HG02938 (cell line): Measurements from ENCODE around the gene UBE2J2.

ENCODE experiments used
- ATAC-seq: cut with Tn5 transposase; IDR thresholded peaks from one replicate; pipeline ENCODE4 v1.9.1; 2021; ENCODE audit warnings: mild to moderate bottlenecking, moderate library complexity; ENCODE audit not compliant: unreplicated experiment

The UBE2J2 gene

GRCh38 chr1:1230656-1231399, 42.8 kb downstream of the UBE2J2 start:
- no peak for ATAC-seq

- ATAC-seq, result no peak
Measured at GRCh38 chr1:1229770-1230169, 43.9 kb downstream of the UBE2J2 start.

DNA sequence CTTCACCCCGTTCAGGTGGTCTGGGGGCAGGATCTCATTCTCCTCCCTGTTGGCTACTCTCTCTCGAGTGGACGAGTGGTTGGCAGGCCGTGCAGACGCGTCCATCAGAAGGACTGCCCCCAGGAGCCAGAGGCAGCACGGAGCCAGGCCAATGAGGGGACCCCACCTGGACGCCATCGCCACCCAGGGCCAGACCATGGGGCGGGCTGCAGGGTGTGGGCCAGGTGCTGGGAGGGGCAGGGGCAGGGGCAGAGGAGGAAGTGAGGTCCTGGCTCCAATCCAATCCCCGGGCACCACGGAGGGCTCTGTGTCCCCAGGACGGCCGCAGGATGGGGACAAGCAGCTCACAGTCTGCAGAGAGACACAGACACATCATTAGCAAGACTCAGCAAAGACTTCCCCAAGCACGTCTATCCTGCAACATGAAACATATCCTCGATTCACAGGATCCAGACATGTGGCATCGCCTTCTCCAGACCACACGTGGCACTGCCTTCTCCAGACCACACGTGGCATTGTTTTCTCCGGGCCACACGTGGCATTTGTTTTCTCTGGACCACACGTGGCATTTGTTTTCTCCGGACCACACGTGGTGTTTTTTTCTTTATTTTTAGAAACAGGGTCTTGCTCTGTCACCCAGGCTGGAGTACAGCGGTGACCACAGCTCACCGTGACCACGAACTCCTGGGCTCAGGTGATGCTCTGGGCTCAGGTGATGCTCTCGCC, 44.9 kb downstream of the UBE2J2 start:
- no peak for ATAC-seq

GRCh38 chr1:1228187-1228586, 45.5 kb downstream of the UBE2J2 start:
- ATAC-seq, result no peak

- ATAC-seq, result no peak
Measured at GRCh38 chr1:1227386-1227785, 46.3 kb downstream of the UBE2J2 start.

GRCh38 chr1:1226566-1227362, 46.9 kb downstream of the UBE2J2 start:
- no peak for ATAC-seq

DNA sequence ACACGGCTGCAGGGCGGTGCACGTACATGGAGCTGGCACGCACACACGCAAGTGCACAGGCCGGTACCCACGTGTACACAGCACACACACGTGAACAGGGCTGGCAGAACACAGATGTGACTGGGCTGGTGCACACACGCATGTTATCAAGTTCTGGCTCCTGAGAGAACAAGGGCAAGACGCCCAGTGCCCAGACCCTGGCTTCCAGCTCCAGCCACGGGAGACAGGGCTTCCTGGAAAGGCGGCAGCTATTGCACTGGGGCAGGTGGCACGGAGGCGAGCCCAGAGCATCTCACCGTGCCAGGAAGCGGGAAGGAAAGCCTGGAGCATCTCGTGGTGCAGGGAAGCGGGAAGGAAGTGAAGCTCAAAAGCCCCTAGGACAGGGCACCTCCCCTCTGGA, 47.7 kb downstream of the UBE2J2 start:
- ATAC-seq, result no peak

DNA sequence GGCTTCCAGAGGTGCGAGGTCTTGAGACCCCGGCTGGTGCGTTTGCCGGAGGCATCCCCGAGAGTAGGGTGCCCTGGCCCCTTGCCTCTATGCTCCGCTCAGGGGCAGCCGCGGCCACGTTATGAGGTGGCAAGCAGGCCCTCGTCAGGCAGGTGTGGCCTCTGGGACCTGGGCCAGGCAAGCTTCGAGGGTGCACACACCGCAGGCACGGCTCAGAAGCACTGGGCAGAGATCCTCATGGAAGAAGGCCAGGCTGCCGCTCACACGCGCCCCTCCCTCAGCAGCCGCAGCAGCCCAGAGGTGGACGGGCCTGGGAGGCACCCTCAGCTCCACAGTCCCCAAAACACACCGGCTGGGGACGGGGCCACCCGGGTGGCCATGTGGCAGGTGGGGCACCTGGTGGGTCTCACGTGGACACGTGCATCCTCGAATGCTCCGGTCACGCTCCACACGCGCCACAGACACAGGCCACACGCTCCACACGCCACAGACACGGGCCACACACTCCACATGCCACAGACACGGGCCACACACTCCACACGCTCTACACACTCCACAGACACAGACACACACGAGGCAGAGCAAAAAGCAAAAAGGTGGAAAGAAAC, 48.3 kb downstream of the UBE2J2 start:
- ATAC-seq, result no peak

GRCh38 chr1:1223891-1224290, 49.8 kb downstream of the UBE2J2 start:
- ATAC-seq, result no peak

DNA sequence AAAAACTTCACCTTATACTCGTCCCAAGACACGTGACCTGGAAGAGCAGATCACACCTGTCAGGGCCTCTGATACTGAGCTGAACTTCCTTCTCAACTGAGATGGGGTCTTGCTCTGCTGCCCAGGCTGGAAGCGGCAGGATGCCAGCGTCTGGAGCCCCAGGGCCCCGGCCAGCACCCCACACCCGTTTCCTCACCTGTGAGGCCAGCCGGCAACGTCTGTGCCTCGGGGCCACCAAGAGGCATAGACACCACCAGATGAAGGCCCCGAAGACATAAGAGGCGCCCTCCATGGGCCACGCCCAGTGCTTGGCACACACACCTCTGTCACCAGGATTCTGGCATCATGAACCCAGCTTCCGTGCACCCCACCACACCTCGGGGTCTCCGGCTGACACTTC, 50.3 kb downstream of the UBE2J2 start:
- no peak for ATAC-seq

DNA sequence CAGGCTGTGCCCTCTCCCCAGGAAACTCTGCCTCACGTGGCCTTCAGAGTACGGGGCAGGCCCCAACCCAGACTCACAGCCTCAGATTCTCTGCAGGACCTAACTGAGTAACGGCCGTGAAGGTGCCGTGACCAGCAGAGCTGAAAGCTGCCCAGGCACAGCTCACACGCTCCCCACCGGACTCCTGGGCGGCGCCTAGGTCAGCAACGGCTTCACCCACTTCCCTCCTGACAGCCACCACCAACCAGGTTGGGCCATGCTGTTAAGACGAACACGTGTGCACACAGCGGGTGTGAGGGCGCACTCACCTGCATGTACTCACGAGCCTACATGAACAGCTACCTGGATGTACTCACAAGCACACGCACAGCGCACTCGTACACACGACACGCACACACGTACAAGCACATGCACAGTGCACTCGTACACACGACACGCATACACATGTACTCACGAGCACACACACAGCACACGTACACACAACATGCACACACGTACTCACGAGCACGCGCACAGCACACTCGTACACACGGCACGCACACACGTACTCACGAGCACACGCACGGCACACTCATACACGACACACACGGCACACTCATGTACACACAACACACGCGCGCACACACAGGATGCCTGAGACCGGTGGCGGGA, 51.0 kb downstream of the UBE2J2 start:
- ATAC-seq, result no peak

GRCh38 chr1:1221887-1222574, 51.6 kb downstream of the UBE2J2 start:
- no peak for ATAC-seq

DNA sequence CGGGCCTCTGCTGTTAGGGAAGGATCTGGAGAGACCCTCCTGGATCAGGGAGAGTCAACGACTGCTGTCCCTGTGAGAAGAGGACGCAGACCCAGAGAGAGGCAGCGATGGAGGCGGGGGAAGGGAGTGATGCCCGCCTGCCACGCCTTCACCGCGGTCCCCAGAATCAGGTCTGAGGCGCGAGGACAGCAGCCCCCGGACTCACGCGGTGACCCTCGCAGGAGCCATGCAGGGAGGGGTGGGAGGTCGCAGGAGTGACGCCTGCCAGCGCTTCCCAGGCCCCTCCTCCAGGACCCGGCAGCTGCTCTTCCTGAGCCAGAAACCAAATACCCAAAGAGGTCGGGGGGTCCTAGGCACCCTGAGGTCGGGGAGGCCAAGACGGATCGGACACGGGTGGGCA, 53.5 kb downstream of the UBE2J2 start:
- ATAC-seq, result no peak

- no peak for ATAC-seq
Measured at GRCh38 chr1:1219341-1219740, 54.3 kb downstream of the UBE2J2 start.

DNA sequence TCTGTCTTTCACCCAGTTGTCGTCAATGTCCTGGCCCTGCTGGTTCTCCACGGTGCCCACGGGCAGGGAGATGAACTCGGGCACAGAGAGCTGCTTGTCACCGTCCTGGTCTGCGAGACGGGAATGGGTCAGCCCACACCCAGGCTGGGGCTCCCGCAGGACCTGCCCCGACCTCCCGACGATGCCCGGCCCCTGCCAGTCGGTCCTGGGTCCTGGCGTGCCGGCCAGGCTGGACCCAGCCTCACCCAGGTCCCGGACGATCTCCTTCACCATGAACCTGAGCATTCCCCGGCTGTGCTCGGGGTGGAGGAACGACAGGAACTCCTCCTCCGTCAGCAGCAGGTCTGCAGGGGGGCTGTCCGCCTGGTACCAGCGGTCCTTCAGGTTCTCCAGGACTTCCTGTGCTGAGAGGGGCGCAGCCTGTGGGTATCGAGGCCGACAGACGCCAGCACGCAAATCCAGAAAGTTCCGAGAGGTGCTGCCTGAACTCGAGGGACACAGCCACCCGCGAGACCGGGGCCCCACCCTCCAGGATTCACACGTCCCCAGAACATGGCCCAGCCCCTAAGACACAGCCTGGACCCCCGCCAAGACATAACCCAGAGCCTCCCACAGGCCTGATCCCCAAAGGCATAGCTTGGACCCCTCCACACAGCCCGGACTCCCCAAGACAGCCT, 55.0 kb downstream of the UBE2J2 start:
- no peak for ATAC-seq

- no peak for ATAC-seq
Measured at GRCh38 chr1:1217621-1218523, 55.8 kb downstream of the UBE2J2 start.

- ATAC-seq, result no peak
Measured at GRCh38 chr1:1216770-1217620, 56.7 kb downstream of the UBE2J2 start.
